Measurements from ENCODE around the gene CST5. TPM values are rescaled to one million over a fixed set of nuclear protein-coding genes. Genes with fewer than 3 reads are reported as not detected.
"Not testable (repeated sequence)": the region's sequence is repeated elsewhere in the genome, so short reads cannot be mapped to it uniquely, and the experiment has no call there.

Gene CST5
- total RNA-seq, 4 donors from 2014 or later: not detected

- DNase-seq: no peak
- Histone ChIP-seq H3K4me1 (no peaks in the 10 kb centered on the region), H3K36me3 (no peaks in the 10 kb centered on the region), H3K27ac (no peak overlapping the region), H3K4me3 (no peak overlapping the region), H3K27me3 (no peaks in the 10 kb centered on the region), H3K9me3 (no peaks in the 10 kb centered on the region)
- TF ChIP-seq, protein P1, sequence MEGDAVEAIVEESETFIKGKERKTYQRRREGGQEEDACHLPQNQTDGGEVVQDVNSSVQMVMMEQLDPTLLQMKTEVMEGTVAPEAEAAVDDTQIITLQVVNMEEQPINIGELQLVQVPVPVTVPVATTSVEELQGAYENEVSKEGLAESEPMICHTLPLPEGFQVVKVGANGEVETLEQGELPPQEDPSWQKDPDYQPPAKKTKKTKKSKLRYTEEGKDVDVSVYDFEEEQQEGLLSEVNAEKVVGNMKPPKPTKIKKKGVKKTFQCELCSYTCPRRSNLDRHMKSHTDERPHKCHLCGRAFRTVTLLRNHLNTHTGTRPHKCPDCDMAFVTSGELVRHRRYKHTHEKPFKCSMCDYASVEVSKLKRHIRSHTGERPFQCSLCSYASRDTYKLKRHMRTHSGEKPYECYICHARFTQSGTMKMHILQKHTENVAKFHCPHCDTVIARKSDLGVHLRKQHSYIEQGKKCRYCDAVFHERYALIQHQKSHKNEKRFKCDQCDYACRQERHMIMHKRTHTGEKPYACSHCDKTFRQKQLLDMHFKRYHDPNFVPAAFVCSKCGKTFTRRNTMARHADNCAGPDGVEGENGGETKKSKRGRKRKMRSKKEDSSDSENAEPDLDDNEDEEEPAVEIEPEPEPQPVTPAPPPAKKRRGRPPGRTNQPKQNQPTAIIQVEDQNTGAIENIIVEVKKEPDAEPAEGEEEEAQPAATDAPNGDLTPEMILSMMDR (IDR thresholded peaks at IDR 0.05): no peak
- TF ChIP-seq POLR2A (IDR thresholded peaks at IDR 0.05): no peak
Observed at GRCh38 chr20:23884136-23884770, 4.7 kb upstream of the CST5 start.

DNA sequence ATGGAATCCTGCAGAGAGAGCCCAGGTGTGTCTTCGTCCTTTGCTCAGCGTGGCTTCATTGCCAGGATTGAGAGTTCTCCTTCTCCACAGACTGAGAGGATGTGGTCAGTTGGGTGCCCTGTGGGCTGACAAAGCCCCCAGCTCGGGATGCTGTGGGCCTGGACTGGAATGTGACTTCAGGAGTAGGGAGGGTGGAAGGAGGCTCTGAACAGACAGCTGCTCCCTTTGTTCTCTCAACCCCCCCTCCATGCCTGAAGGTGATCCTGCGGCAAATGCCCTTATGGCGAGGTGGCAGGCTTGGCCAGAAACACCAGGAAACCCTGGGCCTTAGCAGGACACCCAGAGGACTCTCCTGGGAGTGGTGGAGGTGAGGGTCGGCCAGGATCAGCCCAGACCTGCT is 1.8 kb upstream of the CST5 start:
- H3K4me3 ChIP-seq: no peak overlapping the region
- no peaks in the 10 kb centered on the region for H3K4me1 ChIP-seq
- H3K9me3 ChIP-seq: no peaks in the 10 kb centered on the region
- H3K36me3 ChIP-seq: no peaks in the 10 kb centered on the region
- H3K27me3 ChIP-seq: no peaks in the 10 kb centered on the region
- no peak for DNase-seq
- TF ChIP-seq POLR2A (IDR thresholded peaks at IDR 0.05): no peak
- TF ChIP-seq, protein P1 (IDR thresholded peaks at IDR 0.05): no peak
- H3K27ac ChIP-seq: no peak overlapping the region

- no peaks in the 10 kb centered on the region for H3K4me1 ChIP-seq
- no peaks in the 10 kb centered on the region for H3K36me3 ChIP-seq
- H3K27ac ChIP-seq: no peak overlapping the region
- H3K4me3 ChIP-seq: no peak overlapping the region
- TF ChIP-seq POLR2A (IDR thresholded peaks at IDR 0.05): no peak
- TF ChIP-seq, protein P1 (IDR thresholded peaks at IDR 0.05): no peak
- no peaks in the 10 kb centered on the region for H3K27me3 ChIP-seq
- DNase-seq: no peak
- no peaks in the 10 kb centered on the region for H3K9me3 ChIP-seq
Observed at GRCh38 chr20:23880417-23880816, 869 bp upstream of the CST5 start.

DNA sequence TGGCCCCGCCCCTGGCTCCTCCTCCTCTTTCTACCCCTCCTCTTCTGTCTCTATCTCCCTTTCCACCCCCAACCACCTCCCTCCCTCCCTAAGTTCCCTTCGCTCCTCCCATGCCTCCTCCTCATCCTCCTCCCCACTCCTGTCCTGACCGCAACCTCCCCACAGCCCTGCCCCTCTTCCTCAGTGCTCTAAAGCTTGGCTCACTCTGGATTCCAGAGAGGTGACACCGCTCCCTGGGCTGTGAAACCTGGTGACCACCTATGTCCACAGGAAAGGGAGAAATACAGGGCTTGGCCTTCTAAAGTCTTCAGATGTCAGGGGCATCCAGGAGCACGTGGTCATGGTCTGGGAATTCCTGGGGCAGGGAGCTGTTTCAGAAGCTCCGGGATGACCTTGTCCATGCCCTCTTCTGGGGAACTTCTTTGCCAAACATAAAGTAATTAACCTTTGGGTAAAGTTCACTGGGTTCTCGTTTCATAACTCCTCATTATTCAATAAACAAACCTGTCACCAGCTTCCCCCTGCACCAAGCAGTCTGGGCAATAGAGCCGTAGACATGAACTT is 345 bp upstream of the CST5 start:
- no peak overlapping the region for H3K4me3 ChIP-seq
- H3K36me3 ChIP-seq: no peaks in the 10 kb centered on the region
- H3K27ac ChIP-seq: no peak overlapping the region
- DNase-seq: no peak
- no peaks in the 10 kb centered on the region for H3K27me3 ChIP-seq
- TF ChIP-seq POLR2A (IDR thresholded peaks at IDR 0.05): no peak
- TF ChIP-seq, protein P1 (IDR thresholded peaks at IDR 0.05): no peak
- no peaks in the 10 kb centered on the region for H3K4me1 ChIP-seq
- H3K9me3 ChIP-seq: no peaks in the 10 kb centered on the region

DNA sequence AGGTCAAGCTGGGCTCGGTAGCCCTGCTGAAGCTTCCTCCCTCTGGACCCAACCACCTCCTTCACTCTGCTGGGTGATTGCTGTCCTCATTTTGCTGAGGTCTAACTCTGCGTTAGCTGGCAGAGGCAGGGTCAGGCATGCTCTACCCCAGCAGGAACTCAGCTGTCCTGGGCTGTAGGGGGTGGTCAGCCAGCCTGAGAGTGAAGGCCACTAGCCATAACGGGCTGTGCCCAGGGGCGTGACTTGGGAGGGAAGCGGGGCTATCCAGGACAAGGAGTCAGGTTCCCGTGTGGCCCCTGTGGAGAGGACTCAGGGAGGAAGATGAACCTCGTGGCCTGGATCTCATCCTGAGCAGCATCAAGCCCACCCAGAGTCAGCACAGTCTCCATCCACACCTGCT is 761 bp downstream of the CST5 start:
- H3K4me3 ChIP-seq: no peak overlapping the region
- H3K36me3 ChIP-seq: no peaks in the 10 kb centered on the region
- TF ChIP-seq, protein P1 (IDR thresholded peaks at IDR 0.05): no peak
- TF ChIP-seq POLR2A (IDR thresholded peaks at IDR 0.05): no peak
- no peak overlapping the region for H3K27ac ChIP-seq
- DNase-seq: no peak
- H3K27me3 ChIP-seq: no peaks in the 10 kb centered on the region
- no peaks in the 10 kb centered on the region for H3K9me3 ChIP-seq
- no peaks in the 10 kb centered on the region for H3K4me1 ChIP-seq

DNA sequence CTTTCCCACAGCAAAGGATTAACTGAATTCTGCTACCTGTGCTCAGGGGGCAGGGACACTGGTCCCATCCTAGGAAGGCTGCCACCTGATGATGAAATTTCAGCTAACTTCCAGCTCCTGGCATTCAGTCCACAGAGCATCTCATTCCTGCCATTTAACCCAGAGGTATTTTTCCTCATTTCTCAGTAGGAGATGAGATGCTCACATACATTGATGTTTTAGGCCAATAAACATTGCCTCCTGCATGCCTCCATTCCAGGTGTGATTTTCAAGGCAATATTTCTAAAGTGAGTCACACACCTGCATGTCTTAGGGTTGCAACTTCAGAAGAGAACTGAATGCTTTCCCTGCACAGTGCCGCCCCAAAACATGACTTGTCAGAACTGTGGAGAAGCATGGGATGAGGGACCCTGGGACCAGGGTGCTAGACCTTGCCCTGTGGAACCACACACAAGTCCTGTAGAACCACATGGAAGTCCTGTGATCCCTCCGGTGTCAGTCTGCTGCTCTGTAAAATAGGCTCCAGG is 1.5 kb downstream of the CST5 start:
- H3K36me3 ChIP-seq, DNase-seq, H3K27me3 ChIP-seq, H3K4me3 ChIP-seq, H3K27ac ChIP-seq, H3K4me1 ChIP-seq, H3K9me3 ChIP-seq: not testable (repeated sequence)

All from Peyer's patch (tissue), 4 donors.